Spinal cord (tissue), 10 donors: ENCODE results near the gene MRPL2. TPM values are rescaled to one million over a fixed set of nuclear protein-coding genes. Genes with fewer than 3 reads are reported as not detected.
"Not testable (repeated sequence)": the region's sequence is repeated elsewhere in the genome, so short reads cannot be mapped to it uniquely, and the experiment has no call there.

Experiments used
- DNase-seq, 6 donors: peaks; one replicate each; pipeline versions ENCODE4 v3.0.0 to v3.0.0-alpha.2; 2013 to 2015; ENCODE audit warnings: low spot score in 6 of 6, low read depth in 4 of 6
- H3K27ac ChIP-seq: one replicate; pipeline ENCODE4 v1.5.1; 2013; ENCODE audit warnings: low read depth, low read length, control low read depth
- H3K27me3 ChIP-seq: one replicate; pipeline ENCODE4 v1.6.1; 2013; ENCODE audit warnings: low read length; ENCODE audit not compliant: control insufficient read depth, insufficient read depth
- H3K36me3 ChIP-seq: one replicate; pipeline ENCODE4 v1.6.1; 2013; ENCODE audit warnings: low read length; ENCODE audit not compliant: control insufficient read depth, insufficient read depth
- H3K4me1 ChIP-seq: one replicate; pipeline ENCODE4 v1.6.1; 2013; ENCODE audit warnings: low read length; ENCODE audit not compliant: control insufficient read depth, insufficient read depth
- H3K4me3 ChIP-seq: one replicate; pipeline ENCODE4 v1.5.1; 2013; ENCODE audit warnings: low read depth, low read length, control low read depth
- H3K9me3 ChIP-seq: one replicate; pipeline ENCODE4 v1.6.1; 2013; ENCODE audit warnings: low read length; ENCODE audit not compliant: control insufficient read depth, insufficient read depth
- WGBS: methylation state at CpG from one replicate; pipeline ENCODE4 v1.1.5; 2013; ENCODE audit warnings: missing lambda C conversion rate; ENCODE audit not compliant: insufficient coverage; 5-methylcytosine and 5-hydroxymethylcytosine counted together
- polyA plus RNA-seq, 2 donors: library from polyadenylated mRNA; unstranded; fragments of 120-200 nt; gene quantifications; one replicate each; pipeline ENCODE4 v1.2.1, GENCODE V29; 2013; ENCODE audit not compliant: insufficient read length in 2 of 2
- total RNA-seq, 2 donors: library from RNA; depleted of rRNA in 1 of 2; stranded (reverse); fragments of 120-200 nt in 1 of 2; fragments of >200 nt in 1 of 2; gene quantifications; one replicate each; pipeline versions ENCODE4 v1.2.3 to v1.2.4, GENCODE V29; 2013 to 2014
- donor health status: healthy.

MRPL2 gene
- total and polyA plus RNA-seq, 4 donors, result 11.8 to 57.1 (median 40.0) TPM

DNA sequence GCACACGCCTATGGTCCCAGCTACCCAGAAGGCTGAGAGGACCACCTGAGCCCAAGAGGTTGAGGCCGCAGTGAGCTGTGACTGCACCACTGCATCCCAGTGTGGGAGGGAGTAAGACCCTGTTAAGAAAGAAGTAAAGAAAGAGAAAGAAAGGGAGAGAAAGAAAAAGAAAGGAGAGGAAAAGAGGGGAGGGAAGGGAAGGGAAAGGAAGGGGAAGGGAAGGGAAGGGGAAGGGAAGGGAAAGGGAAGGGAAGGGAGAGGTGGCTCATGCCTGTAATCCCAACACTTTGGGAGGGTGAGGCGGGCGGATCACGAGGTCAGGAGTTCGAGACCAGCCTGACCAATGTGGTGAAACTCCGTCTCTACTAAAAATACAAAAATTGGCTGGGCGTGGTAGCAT, 17.8 kb downstream of the MRPL2 start:
- not testable (repeated sequence) for H3K9me3 ChIP-seq, DNase-seq, H3K27me3 ChIP-seq, H3K4me1 ChIP-seq, H3K4me3 ChIP-seq, H3K27ac ChIP-seq
- 66% methylated on average over 4 of the region's 8 CpGs for WGBS
- peaks cover 92% of the 10 kb centered on the region for H3K36me3 ChIP-seq

DNA sequence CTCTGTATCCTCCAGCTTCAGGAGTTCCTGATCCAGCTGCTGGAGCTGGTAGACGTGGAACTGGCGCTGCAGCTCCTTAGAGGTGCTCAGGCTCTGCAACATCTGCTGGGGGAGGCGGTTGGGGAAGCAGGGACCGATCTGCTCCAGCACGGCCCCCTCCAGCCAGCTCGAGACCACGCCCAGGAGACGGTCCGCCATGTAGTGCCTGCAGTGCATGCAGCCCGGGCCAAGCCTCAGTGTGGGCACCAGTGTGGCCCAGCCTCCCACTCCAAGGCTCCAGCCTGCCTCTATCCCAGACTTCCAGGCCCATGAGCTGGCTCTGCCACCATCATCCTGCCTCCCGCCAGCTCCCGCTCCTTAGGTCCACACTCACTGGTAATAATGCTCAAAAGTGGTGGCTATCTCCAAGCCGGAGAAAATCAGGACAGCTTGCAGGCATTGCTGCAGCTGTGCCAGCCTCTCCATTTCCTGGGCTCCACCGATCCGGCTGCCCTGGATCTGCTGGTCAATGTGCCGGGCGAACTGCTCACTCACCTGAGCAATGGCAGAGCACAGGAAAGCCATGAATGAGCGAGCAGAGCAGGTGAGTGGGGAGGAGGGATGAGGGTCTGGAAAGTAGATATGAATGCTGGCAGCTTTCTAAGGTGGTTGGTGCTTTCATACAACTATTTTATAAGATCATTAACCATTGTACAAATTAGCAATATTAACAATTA, 18.5 kb downstream of the MRPL2 start:
- H3K27me3 ChIP-seq, result no peaks in the 10 kb centered on the region
- WGBS, result 92% methylated on average over 16 of the region's 18 CpGs
- H3K4me1 ChIP-seq, result no peaks in the 10 kb centered on the region
- no peak for DNase-seq
- H3K9me3 ChIP-seq, result no peaks in the 10 kb centered on the region
- no peak overlapping the region for H3K27ac ChIP-seq
- H3K4me3 ChIP-seq, result no peak overlapping the region
- peaks cover 89% of the 10 kb centered on the region for H3K36me3 ChIP-seq

DNA sequence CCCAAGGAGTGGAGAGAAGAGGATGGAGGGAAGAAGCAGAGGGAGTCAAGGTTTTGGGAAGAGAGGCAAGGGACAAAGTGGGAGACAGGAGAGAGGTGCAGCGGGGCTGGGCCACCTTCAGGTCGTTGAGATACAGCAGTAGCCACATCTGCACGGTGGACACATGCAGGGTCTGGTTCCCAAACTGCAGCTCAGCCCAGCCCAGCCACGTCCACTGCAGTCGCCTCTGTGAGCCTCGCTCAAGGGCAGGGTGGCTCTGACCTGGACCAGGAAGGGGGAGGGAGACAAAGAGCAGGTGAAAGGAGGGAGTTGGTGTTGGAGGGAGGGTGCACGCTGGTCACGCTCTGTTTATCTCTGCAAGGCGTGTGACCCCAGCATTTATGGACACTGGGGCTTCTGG, 20.5 kb downstream of the MRPL2 start:
- Histone ChIP-seq H3K27me3 (no peaks in the 10 kb centered on the region), H3K36me3 (peaks cover 87% of the 10 kb centered on the region), H3K27ac (no peak overlapping the region), H3K4me1 (no peaks in the 10 kb centered on the region), H3K9me3 (no peaks in the 10 kb centered on the region), H3K4me3 (no peak overlapping the region)
- WGBS, result 92% methylated on average over 9 of the region's 9 CpGs
- DNase-seq, result no peak

DNA sequence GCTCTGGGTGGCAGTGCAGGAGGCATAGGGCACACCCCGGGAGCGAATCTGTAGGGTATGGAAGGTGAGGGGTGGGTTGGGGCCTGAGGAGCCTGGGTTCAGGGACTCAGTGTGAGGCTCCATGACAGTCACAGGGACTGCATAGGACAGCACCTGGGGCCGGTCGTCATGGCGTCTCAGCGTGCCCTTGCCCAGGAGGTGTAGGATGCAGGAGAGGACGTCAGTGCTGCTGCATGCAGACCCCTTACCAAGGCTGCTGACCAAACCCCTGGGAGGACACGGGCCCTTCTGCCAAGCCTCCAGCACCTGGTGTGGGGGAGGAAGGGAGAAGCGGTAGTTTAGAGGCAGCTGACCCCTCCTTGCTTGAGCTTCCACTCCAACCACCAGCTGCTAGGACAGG, 21.5 kb downstream of the MRPL2 start:
- no peaks in the 10 kb centered on the region for H3K4me1 ChIP-seq
- no peaks in the 10 kb centered on the region for H3K27me3 ChIP-seq
- peaks cover 77% of the 10 kb centered on the region for H3K36me3 ChIP-seq
- H3K4me3 ChIP-seq, result no peak overlapping the region
- WGBS, result 97% methylated on average over 7 of the region's 9 CpGs
- no peak for DNase-seq
- no peaks in the 10 kb centered on the region for H3K9me3 ChIP-seq
- H3K27ac ChIP-seq, result no peak overlapping the region

DNA sequence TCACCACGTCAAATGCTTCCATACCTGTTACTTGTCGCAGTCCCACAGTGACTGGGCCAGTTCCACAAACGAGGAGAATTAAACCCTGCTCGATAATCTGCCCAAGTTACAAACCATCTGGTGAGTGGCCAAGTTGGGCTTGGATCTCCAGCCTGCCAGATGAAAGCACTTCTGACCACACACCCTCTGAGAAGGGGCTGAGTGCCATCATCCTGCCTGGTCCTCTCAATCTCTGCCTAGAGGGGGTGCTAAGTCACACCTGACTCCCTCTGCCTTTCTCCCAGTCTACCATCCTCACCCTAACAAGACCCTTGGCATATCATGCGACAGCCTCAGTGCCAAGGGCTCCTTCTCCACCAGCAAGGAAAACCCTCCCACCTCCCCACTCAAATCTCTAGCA, 22.0 kb downstream of the MRPL2 start:
- H3K27ac ChIP-seq, result no peak overlapping the region
- H3K4me3 ChIP-seq, result no peak overlapping the region
- H3K9me3 ChIP-seq, result no peaks in the 10 kb centered on the region
- no peak for DNase-seq
- no peaks in the 10 kb centered on the region for H3K27me3 ChIP-seq
- H3K4me1 ChIP-seq, result no peaks in the 10 kb centered on the region
- H3K36me3 ChIP-seq, result peaks cover 76% of the 10 kb centered on the region
- 94% methylated on average over 5 of the region's 5 CpGs for WGBS

DNA sequence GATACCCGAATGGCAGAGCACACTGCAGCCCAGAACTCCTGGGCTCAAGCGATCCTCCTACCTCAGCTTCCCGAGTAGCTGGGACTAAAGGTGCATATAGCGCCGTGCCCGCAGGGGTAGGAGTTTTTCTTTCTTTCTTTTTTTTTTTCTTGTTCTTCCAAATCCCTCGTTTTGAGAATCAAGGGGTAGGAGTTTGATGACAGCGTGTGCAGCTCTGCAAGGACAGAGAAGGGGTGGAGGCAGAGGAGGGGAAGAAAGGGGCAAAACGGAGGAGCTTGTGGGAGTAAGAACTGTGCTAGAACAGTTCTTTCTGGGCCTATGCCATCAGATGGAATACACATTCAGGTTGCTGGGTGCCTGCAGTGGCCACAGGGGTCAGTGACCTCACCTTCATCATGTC, 22.5 kb downstream of the MRPL2 start:
- Histone ChIP-seq H3K4me1 (no peaks in the 10 kb centered on the region), H3K4me3 (no peak overlapping the region), H3K36me3 (peaks cover 77% of the 10 kb centered on the region), H3K9me3 (no peaks in the 10 kb centered on the region), H3K27me3 (no peaks in the 10 kb centered on the region), H3K27ac (no peak overlapping the region)
- no peak for DNase-seq
- 100% methylated on average over 2 of the region's 9 CpGs for WGBS

DNA sequence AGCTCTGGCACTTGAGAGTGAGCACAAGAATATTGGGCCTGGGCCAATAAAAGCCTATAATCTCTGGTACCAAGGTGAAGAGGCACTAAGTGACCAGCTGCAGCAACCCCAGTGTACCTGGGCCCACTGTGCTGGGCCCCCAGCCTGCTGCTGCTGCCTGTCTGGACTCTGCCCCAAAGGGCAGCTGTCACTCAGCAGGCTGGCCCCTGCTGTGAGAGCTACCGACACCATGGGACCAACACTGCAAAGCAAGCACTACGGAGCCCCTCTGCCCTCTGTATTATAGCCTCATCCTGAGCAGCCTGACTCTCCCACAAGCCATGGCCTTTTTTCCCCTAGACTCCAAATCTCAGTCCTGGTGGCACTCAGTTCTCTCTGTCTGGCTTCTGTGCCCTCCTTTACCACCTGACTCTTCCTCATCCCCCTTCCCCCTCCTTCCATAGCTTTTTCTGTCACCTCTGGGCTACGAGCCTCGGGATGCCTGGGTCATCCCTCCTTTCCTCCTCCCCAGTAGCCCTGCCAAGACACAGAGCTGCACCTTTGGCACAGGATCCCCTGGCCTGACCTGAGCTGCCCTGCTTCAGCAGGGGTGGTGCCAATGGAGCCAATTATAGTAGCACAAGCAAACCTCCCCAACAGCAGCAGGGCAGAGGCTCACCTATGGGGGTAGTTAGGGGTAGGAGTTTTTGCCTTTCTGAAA, 23.6 kb downstream of the MRPL2 start:
- Histone ChIP-seq H3K27me3 (no peaks in the 10 kb centered on the region), H3K27ac (no peak overlapping the region), H3K9me3 (no peaks in the 10 kb centered on the region), H3K4me1 (no peaks in the 10 kb centered on the region), H3K4me3 (no peak overlapping the region), H3K36me3 (peaks cover 77% of the 10 kb centered on the region)
- DNase-seq, result no peak
- 83% methylated on average over 4 of the region's 4 CpGs for WGBS

DNA sequence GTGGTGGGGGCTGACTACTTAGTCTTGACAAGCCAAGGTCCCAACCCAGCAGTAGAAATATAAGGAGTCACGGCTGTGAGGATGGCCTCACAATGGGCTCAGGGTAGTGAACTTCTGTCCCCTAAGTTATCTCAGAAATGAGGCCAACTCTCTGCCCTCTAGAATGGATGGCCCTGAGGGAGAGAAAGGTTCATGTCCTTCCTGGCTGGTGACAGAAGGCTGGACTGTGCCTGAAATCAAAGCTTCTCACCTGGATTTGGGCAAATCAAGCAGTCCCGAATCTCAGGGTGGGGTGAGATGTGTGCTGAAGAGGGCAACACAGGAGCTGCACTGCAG, 25.1 kb downstream of the MRPL2 start:
- H3K27ac ChIP-seq, result no peak overlapping the region
- no peaks in the 10 kb centered on the region for H3K4me1 ChIP-seq
- DNase-seq, result no peak
- peaks cover 76% of the 10 kb centered on the region for H3K36me3 ChIP-seq
- H3K9me3 ChIP-seq, result no peaks in the 10 kb centered on the region
- H3K4me3 ChIP-seq, result no peak overlapping the region
- H3K27me3 ChIP-seq, result no peaks in the 10 kb centered on the region
- 78% methylated on average over 2 of the region's 2 CpGs for WGBS

DNA sequence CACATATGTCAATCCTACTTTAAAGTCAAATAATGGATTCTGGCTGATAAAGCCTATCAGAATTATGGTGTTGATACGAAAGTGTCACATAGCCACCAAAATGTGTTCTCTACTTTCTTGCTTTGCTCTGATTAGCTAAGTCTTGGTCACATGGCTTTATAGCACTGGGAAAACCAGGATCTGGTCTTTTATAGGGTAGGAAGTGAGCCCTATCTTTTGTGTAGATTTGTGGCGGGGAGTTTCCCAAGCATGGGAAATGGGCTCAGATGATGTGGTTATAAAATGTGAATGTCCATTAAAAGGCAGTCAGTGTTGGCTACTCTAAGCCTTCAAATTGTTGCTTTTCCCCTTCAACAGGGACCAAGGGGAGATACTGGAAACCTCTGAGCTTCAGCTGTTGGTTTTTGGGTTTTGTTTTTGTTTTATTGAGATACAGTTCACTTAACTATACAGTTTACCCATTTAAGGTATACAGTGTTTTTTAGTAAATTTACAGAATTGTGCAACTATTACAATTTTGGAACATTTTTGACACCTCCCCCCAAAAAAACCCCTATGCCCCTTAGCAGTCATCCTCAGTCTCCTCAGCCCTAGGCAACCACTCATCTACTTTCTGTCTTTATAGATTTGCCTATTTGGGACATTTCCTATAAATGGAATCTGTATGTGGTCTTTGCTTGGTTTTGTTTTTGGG, 25.6 kb downstream of the MRPL2 start:
- DNase-seq, result no peak
- H3K9me3 ChIP-seq, result no peaks in the 10 kb centered on the region
- H3K27me3 ChIP-seq, result no peaks in the 10 kb centered on the region
- no peak overlapping the region for H3K4me3 ChIP-seq
- H3K36me3 ChIP-seq, result peaks cover 76% of the 10 kb centered on the region
- no CpG with 5 or more reads among the region's 2 CpGs for WGBS
- H3K4me1 ChIP-seq, result no peaks in the 10 kb centered on the region
- H3K27ac ChIP-seq, result no peak overlapping the region

DNA sequence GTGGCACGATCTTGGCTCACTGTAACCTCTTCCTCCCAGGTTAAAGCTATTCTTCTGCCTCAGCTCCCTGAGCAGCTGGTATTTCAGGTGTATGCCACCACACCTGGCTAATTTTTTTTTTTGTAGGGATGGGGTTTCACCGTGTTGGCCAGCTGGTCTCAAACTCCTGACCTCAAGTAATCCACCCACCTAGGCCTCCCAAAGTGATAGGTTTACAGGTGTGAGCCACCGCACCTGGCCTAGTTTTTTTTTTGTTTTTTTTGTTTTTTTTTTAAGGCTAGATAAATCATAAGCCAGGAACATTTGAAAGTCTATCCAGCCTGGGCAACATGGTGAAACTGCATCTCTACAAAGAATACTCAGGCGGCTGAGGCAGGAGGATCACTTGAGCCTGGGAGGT, 26.9 kb downstream of the MRPL2 start:
- no peaks in the 10 kb centered on the region for H3K4me1 ChIP-seq
- H3K4me3 ChIP-seq, result no peak overlapping the region
- WGBS, result 100% methylated on average over 1 of the region's 4 CpGs
- H3K27me3 ChIP-seq, result no peaks in the 10 kb centered on the region
- no peak overlapping the region for H3K27ac ChIP-seq
- peaks cover 76% of the 10 kb centered on the region for H3K36me3 ChIP-seq
- no peak for DNase-seq
- H3K9me3 ChIP-seq, result no peaks in the 10 kb centered on the region
